GM23338 (cell line): ENCODE measurements around the gene NTNG1. TPM values are rescaled to one million over a fixed set of nuclear protein-coding genes. Genes with fewer than 3 reads are reported as not detected.
"Not testable (repeated sequence)": the region's sequence is repeated elsewhere in the genome, so short reads cannot be mapped to it uniquely, and the experiment has no call there.

Experiments
- ATAC-seq: fragments of 200-7000 bp; cut with Tn5 transposase; 3 replicates; pipeline ENCODE4 v1.9.1; 2020
- DNase-seq: peaks from one replicate; pipeline ENCODE4 v3.0.0-alpha.2; 2015; ENCODE audit warnings: low spot score
- H2AFZ ChIP-seq: fragments of 200-600 bp; sonication (generic); 2 replicates; pipeline ENCODE4 v1.8.0; 2016; ENCODE audit warnings: antibody characterized with exemption, mild to moderate bottlenecking, moderate library complexity
- H3F3A ChIP-seq: fragments of 200-600 bp; sonication (generic); replicated peaks from 2 replicates; pipeline ENCODE4 v1.8.0; 2017; ENCODE audit warnings: antibody characterized with exemption, mixed run types, low read depth
- H3K27ac ChIP-seq: fragments of 200-600 bp; sonication (generic); 2 replicates; pipeline ENCODE4 v1.6.1; 2016; ENCODE audit warnings: low read depth
- H3K27me3 ChIP-seq: fragments of 200-600 bp; sonication (generic); 2 replicates; pipeline ENCODE4 v1.8.0; 2016; ENCODE audit warnings: mild to moderate bottlenecking, mixed run types, moderate library complexity; ENCODE audit not compliant: insufficient read depth
- H3K36me3 ChIP-seq: fragments of 200-600 bp; sonication (generic); 2 replicates; pipeline ENCODE4 v1.8.0; 2016; ENCODE audit warnings: mild to moderate bottlenecking; ENCODE audit not compliant: insufficient read depth
- H3K4me1 ChIP-seq: fragments of 200-600 bp; sonication (generic); 2 replicates; pipeline ENCODE4 v1.8.0; 2016; ENCODE audit warnings: mild to moderate bottlenecking, moderate library complexity; ENCODE audit not compliant: insufficient read depth
- H3K4me2 ChIP-seq: fragments of 200-600 bp; sonication (generic); 2 replicates; pipeline ENCODE4 v1.7.1; 2017; ENCODE audit warnings: mixed run types
- H3K4me3 ChIP-seq: fragments of 200-600 bp; sonication (generic); 2 replicates; pipeline ENCODE4 v1.6.1; 2016; ENCODE audit warnings: mixed run types
- H3K79me2 ChIP-seq: fragments of 200-600 bp; sonication (generic); replicated peaks from 2 replicates; pipeline ENCODE4 v1.8.0; 2017; ENCODE audit warnings: mild to moderate bottlenecking; ENCODE audit not compliant: insufficient read depth
- H3K9me2 ChIP-seq: fragments of 200-600 bp; sonication (generic); 2 replicates; pipeline ENCODE4 v1.8.0; 2017; ENCODE audit not compliant: insufficient read depth
- H4K20me1 ChIP-seq: fragments of 200-600 bp; sonication (generic); replicated peaks from 2 replicates; pipeline ENCODE4 v1.8.0; 2017; ENCODE audit warnings: mild to moderate bottlenecking; ENCODE audit not compliant: insufficient read depth
- H3K27ac Mint-ChIP-seq: 2 replicates; pipeline ENCODE4 v1.8.0; 2020; ENCODE audit warnings: inconsistent platforms, mild to moderate bottlenecking, moderate library complexity, mixed read lengths
- H3K27me3 Mint-ChIP-seq: 3 replicates; pipeline ENCODE4 v1.8.0; 2022; ENCODE audit warnings: low read depth, mild to moderate bottlenecking, moderate library complexity, mixed read lengths, inconsistent platforms; ENCODE audit not compliant: insufficient read depth, poor library complexity
- H3K36me3 Mint-ChIP-seq: 3 replicates; pipeline ENCODE4 v1.8.0; 2021; ENCODE audit warnings: low read depth, mild to moderate bottlenecking, inconsistent platforms, moderate library complexity, mixed read lengths
- H3K4me1 Mint-ChIP-seq: 3 replicates; pipeline ENCODE4 v1.8.0; 2020; ENCODE audit warnings: mild to moderate bottlenecking, inconsistent platforms, mixed read lengths
- H3K4me3 Mint-ChIP-seq: 3 replicates; pipeline ENCODE4 v1.8.0; 2021; ENCODE audit warnings: moderate library complexity, mild to moderate bottlenecking, inconsistent platforms, mixed read lengths
- H3K9me3 Mint-ChIP-seq: 3 replicates; pipeline ENCODE4 v1.8.0; 2020; ENCODE audit warnings: moderate library complexity, mild to moderate bottlenecking, inconsistent platforms, mixed read lengths
- EZH2 ChIP-seq: fragments of 200-600 bp; sonication (generic); IDR thresholded peaks from one replicate; pipeline ENCODE4 v1.8.0; 2017; ENCODE audit warnings: antibody characterized with exemption, mild to moderate bottlenecking, low read depth; ENCODE audit not compliant: unreplicated experiment
- JUNB ChIP-seq: IDR thresholded peaks from one replicate; pipeline ENCODE4 v1.6.1; 2016; ENCODE audit warnings: antibody characterized with exemption; ENCODE audit not compliant: unreplicated experiment
- POLR2AphosphoS5 ChIP-seq: IDR thresholded peaks from 2 replicates; pipeline ENCODE4 v1.6.1; 2016; ENCODE audit warnings: antibody characterized with exemption, low read depth
- STAT1 ChIP-seq: IDR thresholded peaks from one replicate; pipeline ENCODE4 v1.6.1; 2016; ENCODE audit warnings: antibody characterized with exemption; ENCODE audit not compliant: unreplicated experiment
- ZNF114 ChIP-seq: fragments of 250-450 bp; sonication (Bioruptor Pico); IDR thresholded peaks from 2 replicates; pipeline ENCODE4 v1.5.0; 2020; ENCODE audit warnings: mild to moderate bottlenecking, moderate library complexity
- ZNF331 ChIP-seq: fragments of 250-450 bp; sonication (Bioruptor Pico); IDR thresholded peaks from 2 replicates; pipeline ENCODE4 v1.5.0; 2020; ENCODE audit warnings: low read depth, mild to moderate bottlenecking, moderate library complexity
- polyA plus RNA-seq: library from polyadenylated mRNA; unstranded; fragments of >200 nt; fragmentation: Nextera tagmentation; extraction: Ambion mirVana; gene quantifications from 2 replicates; pipeline ENCODE4 v1.2.1, GENCODE V29; 2016
- total RNA-seq: library from RNA; depleted of rRNA; stranded (reverse); fragments of >200 nt; shearing (Covaris generic); gene quantifications from 2 replicates; pipeline ENCODE4 v1.2.3, GENCODE V29; 2014
- TF ChIP-seq, protein P1 (sequence below): fragments of 250-450 bp; sonication (Bioruptor Pico); IDR thresholded peaks from 2 replicates; pipeline ENCODE4 v1.5.0; 2020; ENCODE audit warnings: mild to moderate bottlenecking, moderate library complexity

NTNG1 gene
- total and polyA plus RNA-seq, 2 experiments from 2014 or later, result 7.2 to 10.3 TPM

GRCh38 chr1:107091418-107091817, 49.4 kb upstream of the NTNG1 start:
- no peaks in the 10 kb centered on the region for H3K27me3 ChIP-seq

DNA sequence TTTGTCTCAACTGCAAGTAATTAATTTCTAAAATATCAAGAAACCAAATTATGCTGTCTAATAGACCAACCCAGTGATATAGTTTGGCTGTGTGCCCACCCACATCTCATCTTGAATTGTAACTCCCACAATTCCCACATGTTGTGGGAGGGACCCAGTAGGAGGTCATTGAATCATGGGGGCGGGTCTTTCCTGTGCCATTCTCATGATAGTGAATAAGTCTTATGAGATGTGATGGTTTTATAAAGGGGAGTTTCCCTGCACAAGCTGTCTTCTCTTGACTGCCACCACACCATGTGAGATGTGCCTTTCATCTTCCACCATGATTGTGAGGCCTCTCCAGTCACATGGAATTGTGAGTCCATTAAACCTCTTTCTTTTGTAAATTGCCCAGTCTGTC, 47.4 kb upstream of the NTNG1 start:
- not testable (repeated sequence) for H3F3A ChIP-seq, H3K27ac Mint-ChIP-seq, H3K36me3 Mint-ChIP-seq, H3K4me1 ChIP-seq, H3K79me2 ChIP-seq, ATAC-seq, H3K4me1 Mint-ChIP-seq, H3K27me3 Mint-ChIP-seq, H3K9me3 Mint-ChIP-seq, H2AFZ ChIP-seq, H3K4me3 Mint-ChIP-seq, DNase-seq, H3K27ac ChIP-seq, H4K20me1 ChIP-seq, H3K36me3 ChIP-seq, H3K4me3 ChIP-seq, H3K9me2 ChIP-seq, H3K27me3 ChIP-seq, H3K4me2 ChIP-seq

More at GRCh38 chr1:107091418-107091817, 49.4 kb upstream of the NTNG1 start:
- no peaks in the 10 kb centered on the region for H3F3A ChIP-seq
- Mint-ChIP-seq H3K36me3 (no peaks in the 10 kb centered on the region), H3K27ac (no peak overlapping the region), H3K4me3 (no peak overlapping the region), H3K4me1 (no peaks in the 10 kb centered on the region), H3K9me3 (no peaks in the 10 kb centered on the region), H3K27me3 (no peaks in the 10 kb centered on the region)
- no peak overlapping the region for H2AFZ ChIP-seq
- TF ChIP-seq JUNB (no peak), ZNF114 (CRISPR knock-in tag) (no peak), EZH2 (no peak), ZNF331 (CRISPR knock-in tag) (no peak), POLR2AphosphoS5 (no peak), STAT1 (no peak)
- TF ChIP-seq, protein P1, sequence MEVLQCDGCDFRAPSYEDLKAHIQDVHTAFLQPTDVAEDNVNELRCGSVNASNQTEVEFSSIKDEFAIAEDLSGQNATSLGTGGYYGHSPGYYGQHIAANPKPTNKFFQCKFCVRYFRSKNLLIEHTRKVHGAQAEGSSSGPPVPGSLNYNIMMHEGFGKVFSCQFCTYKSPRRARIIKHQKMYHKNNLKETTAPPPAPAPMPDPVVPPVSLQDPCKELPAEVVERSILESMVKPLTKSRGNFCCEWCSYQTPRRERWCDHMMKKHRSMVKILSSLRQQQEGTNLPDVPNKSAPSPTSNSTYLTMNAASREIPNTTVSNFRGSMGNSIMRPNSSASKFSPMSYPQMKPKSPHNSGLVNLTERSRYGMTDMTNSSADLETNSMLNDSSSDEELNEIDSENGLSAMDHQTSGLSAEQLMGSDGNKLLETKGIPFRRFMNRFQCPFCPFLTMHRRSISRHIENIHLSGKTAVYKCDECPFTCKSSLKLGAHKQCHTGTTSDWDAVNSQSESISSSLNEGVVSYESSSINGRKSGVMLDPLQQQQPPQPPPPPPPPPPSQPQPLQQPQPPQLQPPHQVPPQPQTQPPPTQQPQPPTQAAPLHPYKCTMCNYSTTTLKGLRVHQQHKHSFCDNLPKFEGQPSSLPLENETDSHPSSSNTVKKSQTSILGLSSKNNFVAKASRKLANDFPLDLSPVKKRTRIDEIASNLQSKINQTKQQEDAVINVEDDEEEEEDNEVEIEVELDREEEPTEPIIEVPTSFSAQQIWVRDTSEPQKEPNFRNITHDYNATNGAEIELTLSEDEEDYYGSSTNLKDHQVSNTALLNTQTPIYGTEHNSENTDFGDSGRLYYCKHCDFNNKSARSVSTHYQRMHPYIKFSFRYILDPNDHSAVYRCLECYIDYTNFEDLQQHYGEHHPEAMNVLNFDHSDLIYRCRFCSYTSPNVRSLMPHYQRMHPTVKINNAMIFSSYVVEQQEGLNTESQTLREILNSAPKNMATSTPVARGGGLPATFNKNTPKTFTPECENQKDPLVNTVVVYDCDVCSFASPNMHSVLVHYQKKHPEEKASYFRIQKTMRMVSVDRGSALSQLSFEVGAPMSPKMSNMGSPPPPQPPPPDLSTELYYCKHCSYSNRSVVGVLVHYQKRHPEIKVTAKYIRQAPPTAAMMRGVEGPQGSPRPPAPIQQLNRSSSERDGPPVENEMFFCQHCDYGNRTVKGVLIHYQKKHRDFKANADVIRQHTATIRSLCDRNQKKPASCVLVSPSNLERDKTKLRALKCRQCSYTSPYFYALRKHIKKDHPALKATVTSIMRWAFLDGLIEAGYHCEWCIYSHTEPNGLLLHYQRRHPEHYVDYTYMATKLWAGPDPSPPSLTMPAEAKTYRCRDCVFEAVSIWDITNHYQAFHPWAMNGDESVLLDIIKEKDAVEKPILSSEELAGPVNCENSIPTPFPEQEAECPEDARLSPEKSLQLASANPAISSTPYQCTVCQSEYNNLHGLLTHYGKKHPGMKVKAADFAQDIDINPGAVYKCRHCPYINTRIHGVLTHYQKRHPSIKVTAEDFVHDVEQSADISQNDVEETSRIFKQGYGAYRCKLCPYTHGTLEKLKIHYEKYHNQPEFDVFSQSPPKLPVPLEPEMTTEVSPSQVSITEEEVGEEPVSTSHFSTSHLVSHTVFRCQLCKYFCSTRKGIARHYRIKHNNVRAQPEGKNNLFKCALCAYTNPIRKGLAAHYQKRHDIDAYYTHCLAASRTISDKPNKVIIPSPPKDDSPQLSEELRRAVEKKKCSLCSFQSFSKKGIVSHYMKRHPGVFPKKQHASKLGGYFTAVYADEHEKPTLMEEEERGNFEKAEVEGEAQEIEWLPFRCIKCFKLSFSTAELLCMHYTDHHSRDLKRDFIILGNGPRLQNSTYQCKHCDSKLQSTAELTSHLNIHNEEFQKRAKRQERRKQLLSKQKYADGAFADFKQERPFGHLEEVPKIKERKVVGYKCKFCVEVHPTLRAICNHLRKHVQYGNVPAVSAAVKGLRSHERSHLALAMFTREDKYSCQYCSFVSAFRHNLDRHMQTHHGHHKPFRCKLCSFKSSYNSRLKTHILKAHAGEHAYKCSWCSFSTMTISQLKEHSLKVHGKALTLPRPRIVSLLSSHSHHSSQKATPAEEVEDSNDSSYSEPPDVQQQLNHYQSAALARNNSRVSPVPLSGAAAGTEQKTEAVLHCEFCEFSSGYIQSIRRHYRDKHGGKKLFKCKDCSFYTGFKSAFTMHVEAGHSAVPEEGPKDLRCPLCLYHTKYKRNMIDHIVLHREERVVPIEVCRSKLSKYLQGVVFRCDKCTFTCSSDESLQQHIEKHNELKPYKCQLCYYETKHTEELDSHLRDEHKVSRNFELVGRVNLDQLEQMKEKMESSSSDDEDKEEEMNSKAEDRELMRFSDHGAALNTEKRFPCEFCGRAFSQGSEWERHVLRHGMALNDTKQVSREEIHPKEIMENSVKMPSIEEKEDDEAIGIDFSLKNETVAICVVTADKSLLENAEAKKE (CRISPR knock-in tag), result no peak
- no peaks in the 10 kb centered on the region for H3K36me3 ChIP-seq
- H3K27ac ChIP-seq, result no peak overlapping the region
- no peak overlapping the region for H3K4me2 ChIP-seq
- no peaks in the 10 kb centered on the region for H3K9me2 ChIP-seq
- DNase-seq (no peak), ATAC-seq (no peak)
- H4K20me1 ChIP-seq, result no peaks in the 10 kb centered on the region
- H3K4me1 ChIP-seq, result no peaks in the 10 kb centered on the region
- H3K4me3 ChIP-seq, result no peak overlapping the region
- no peaks in the 10 kb centered on the region for H3K79me2 ChIP-seq
